GM06990 (cell line): ENCODE measurements around the gene LGMN.
"Not testable (repeated sequence)": the region's sequence is repeated elsewhere in the genome, so short reads cannot be mapped to it uniquely, and the experiment has no call there.

Source experiments
- DNase-seq: peaks from one replicate; pipeline ENCODE4 v3.0.0-alpha.2; 2011; ENCODE audit not compliant: insufficient read length; ENCODE audit errors: extremely low read depth
- H3K27me3 ChIP-seq: replicated peaks from 2 replicates; pipeline ENCODE4 v1.6.0; 2011; ENCODE audit warnings: low read length; ENCODE audit not compliant: control insufficient read depth, insufficient read depth
- H3K36me3 ChIP-seq: 2 replicates; pipeline ENCODE4 v1.5.1; 2011; ENCODE audit warnings: low read length; ENCODE audit not compliant: control insufficient read depth, insufficient read depth
- H3K4me3 ChIP-seq: replicated peaks from 2 replicates; pipeline ENCODE4 v1.5.1; 2011; ENCODE audit warnings: low read depth, mild to moderate bottlenecking, control low read depth, low read length
- TF ChIP-seq, protein P1 (sequence below): IDR thresholded peaks from 2 replicates; pipeline ENCODE4 v1.5.1; 2011; ENCODE audit warnings: low read length, control low read depth, mild to moderate bottlenecking, inconsistent platforms; ENCODE audit not compliant: insufficient read depth, poor library complexity, severe bottlenecking

Gene LGMN

DNA sequence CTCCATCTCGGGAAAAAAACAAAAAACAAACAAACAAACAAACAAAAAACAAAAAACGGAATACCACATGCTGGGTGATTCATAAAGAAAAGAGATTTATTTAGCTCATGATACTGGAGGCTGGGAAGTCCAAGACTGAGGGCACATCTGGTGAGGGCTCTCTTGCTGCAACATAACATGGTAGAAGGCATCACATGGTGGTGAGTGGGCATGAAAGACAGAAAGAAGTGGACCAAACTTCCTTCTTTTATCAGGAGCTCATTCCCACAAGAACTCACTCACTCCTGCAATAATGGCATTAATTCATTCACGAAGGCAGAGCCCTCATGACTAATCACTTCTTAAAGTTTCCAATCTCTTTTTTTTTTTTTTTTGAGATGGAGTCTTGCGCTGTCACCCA is 8.0 kb upstream of the LGMN start:
- H3K27me3 ChIP-seq = no peaks in the 10 kb centered on the region
- DNase-seq = no peak
- TF ChIP-seq, protein P1, sequence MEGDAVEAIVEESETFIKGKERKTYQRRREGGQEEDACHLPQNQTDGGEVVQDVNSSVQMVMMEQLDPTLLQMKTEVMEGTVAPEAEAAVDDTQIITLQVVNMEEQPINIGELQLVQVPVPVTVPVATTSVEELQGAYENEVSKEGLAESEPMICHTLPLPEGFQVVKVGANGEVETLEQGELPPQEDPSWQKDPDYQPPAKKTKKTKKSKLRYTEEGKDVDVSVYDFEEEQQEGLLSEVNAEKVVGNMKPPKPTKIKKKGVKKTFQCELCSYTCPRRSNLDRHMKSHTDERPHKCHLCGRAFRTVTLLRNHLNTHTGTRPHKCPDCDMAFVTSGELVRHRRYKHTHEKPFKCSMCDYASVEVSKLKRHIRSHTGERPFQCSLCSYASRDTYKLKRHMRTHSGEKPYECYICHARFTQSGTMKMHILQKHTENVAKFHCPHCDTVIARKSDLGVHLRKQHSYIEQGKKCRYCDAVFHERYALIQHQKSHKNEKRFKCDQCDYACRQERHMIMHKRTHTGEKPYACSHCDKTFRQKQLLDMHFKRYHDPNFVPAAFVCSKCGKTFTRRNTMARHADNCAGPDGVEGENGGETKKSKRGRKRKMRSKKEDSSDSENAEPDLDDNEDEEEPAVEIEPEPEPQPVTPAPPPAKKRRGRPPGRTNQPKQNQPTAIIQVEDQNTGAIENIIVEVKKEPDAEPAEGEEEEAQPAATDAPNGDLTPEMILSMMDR = no peak
- no peaks in the 10 kb centered on the region for H3K36me3 ChIP-seq
- H3K4me3 ChIP-seq = no peak overlapping the region

DNA sequence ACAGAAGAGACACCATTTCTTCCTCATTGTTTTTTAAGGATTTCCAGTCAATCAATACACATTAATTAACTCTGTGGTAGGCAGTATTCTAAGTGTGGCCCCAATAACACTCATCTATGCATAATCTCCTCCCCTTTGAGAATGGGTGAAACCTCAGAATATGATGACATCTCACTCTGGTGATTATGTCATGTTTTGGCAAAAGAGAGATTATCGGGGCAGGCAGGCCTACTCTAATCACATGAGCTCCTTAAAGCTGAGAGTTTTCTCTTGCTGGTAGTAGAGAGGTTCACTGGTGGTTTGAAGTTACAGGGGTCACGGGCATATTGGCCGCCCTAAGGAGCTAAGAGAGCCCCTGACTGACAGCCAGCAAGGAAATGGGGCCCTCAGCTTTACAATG is 7.1 kb upstream of the LGMN start:
- TF ChIP-seq, protein P1 = no peak
- Histone ChIP-seq H3K4me3 (no peak overlapping the region), H3K27me3 (no peaks in the 10 kb centered on the region), H3K36me3 (no peaks in the 10 kb centered on the region)
- no peak for DNase-seq

DNA sequence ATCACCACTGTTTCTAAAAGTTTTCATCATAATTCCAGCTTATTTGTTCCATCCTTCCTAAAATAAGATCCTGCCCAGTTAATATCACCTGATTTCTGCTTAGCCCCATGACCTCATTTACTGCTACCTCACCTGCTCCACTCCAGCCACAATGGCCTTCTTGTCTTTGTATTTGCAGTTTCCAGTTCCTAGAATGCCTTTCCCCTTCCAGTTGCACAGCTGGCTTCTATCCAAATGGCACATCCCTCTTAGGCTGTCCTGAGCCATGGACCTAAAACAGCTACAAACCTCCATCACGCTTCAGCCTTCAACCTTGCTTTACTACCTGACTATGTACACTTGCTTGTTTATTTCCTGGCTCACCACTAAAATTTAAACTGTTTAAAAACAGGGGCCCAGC is 6.5 kb upstream of the LGMN start:
- no peak overlapping the region for H3K4me3 ChIP-seq
- DNase-seq = no peak

DNA sequence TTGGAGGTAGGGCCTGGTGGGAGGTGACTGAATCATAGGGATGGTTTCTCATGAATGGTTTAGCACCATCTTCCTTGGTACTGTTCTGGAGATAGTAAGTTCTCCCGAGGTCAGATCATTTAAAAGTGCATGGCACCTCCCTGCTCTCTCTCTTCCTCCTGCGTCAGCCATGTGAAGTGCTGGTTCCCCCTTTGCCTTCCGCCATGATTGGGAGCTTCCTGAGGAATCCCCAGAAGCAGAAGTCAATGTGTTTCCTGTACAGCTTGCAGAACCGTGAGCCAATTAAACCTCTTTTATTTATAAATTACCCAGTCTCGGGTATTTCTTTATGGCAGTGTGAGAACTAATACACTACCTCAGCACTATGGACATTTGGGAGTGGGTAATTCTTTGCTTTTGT is 4.8 kb upstream of the LGMN start:
- Histone ChIP-seq H3K4me3 (no peak overlapping the region), H3K27me3 (no peaks in the 10 kb centered on the region), H3K36me3 (no peaks in the 10 kb centered on the region)
- no peak for DNase-seq
- TF ChIP-seq, protein P1 = no peak

More for the DNA sequence above, 6.5 kb upstream of the LGMN start:
- Histone ChIP-seq H3K36me3 (no peaks in the 10 kb centered on the region), H3K27me3 (no peaks in the 10 kb centered on the region)
- TF ChIP-seq, protein P1 = no peak

DNA sequence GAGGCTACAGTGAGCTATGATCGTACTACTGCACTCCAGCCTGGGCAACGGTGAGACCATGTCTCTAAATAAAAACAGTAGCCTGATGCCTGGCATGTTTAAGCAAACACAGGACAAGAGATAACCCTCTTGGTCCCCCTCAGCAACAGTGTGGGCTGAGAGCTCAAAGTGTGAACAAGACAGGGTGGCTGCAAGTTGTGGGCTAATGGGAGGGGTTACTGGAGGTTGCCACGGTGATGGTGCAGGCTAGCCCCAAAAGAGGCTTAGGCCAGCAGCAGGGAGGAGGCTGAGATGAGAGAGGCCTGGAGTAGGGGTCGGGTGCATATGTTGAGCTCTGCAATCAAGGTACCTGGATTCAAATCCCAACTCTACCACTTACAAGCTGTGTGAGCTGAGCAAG is 3.4 kb upstream of the LGMN start:
- TF ChIP-seq, protein P1 = no peak

DNA sequence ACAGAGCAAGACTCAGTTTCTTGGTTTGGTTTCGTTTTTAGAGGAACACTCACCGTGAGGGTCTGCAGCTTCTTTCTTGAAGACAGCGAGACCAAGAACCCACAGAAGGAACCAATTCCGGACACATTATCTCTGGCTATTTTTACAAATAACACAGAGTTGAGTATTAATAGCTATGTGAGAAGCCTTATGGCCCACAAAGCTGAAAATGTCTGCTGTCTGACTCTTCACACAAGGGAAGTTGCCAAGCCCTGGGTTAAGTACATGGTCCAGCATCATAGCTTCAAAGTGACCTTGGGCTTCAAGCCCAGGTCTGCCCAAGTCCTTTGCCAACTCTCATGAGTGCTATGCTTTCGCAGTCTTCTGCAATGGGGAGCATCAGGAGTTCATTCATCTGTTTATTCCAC is 2.6 kb upstream of the LGMN start:
- H3K27me3 ChIP-seq = no peaks in the 10 kb centered on the region
- TF ChIP-seq, protein P1 = no peak
- H3K36me3 ChIP-seq = no peaks in the 10 kb centered on the region
- H3K4me3 ChIP-seq = no peak overlapping the region
- DNase-seq = no peak

More for the DNA sequence above, 3.4 kb upstream of the LGMN start:
- Histone ChIP-seq H3K27me3 (no peaks in the 10 kb centered on the region), H3K36me3 (no peaks in the 10 kb centered on the region), H3K4me3 (no peak overlapping the region)
- no peak for DNase-seq

DNA sequence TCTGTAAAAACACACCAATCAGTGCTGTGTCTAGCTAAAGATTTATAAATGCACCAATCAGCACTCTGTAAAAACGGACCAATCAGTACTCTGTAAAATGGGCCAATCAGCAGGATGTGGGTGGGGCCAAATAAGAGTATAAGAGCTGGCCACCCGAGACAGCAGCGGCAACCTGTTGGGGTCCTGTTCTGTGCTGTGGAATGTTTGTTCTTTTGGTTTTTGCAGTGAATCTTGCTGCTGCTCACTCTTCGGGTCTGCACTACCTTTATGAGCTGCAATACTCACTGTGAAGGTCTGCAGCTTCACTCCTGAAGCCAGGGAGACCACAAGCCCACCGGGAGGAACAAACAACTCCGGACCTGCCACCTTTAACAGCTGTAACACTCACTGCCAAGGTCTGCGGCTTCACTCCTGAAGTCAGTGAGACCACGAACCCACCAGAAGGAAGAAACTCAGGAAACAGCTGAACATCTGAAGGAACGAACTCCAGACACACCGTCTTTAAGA is 1.8 kb upstream of the LGMN start:
- H3K4me3 ChIP-seq, DNase-seq, H3K36me3 ChIP-seq, H3K27me3 ChIP-seq: not testable (repeated sequence)
